PFSK-1 (cell line): ENCODE results near the gene SUCLG2.

Experiments
- FOXP2 ChIP-seq: optimal IDR thresholded peaks from 2 replicates; pipeline ENCODE3; 2011; ENCODE audit warnings: borderline replicate concordance, control low read depth, inconsistent platforms; ENCODE audit not compliant: insufficient read depth; ENCODE audit errors: extremely low read length, extremely low read depth
- POLR2AphosphoS5 ChIP-seq: IDR thresholded peaks from 2 replicates; pipeline ENCODE4 v1.6.1; 2012; ENCODE audit warnings: low read depth, mild to moderate bottlenecking, control low read depth, low read length, moderate library complexity
- REST ChIP-seq, 2 experiments: IDR thresholded peaks; 2 replicates each; pipeline versions ENCODE4 v1.6.1 to v1.8.0; 2011 to 2012; ENCODE audit warnings: low read depth in 2 of 2, low read length in 2 of 2, control low read depth in 1 of 2, inconsistent platforms in 1 of 2, mild to moderate bottlenecking in 1 of 2, moderate library complexity in 1 of 2; ENCODE audit not compliant: insufficient read depth in 1 of 2
- SIN3A ChIP-seq: IDR thresholded peaks from 2 replicates; pipeline ENCODE4 v1.6.1; 2012; ENCODE audit warnings: mild to moderate bottlenecking, low read length, moderate library complexity, borderline replicate concordance; ENCODE audit not compliant: insufficient read depth
- TAF1 ChIP-seq: IDR thresholded peaks from 2 replicates; pipeline ENCODE4 v1.6.1; 2012; ENCODE audit warnings: low read length, control low read depth, borderline replicate concordance; ENCODE audit not compliant: insufficient read depth

SUCLG2 gene

DNA sequence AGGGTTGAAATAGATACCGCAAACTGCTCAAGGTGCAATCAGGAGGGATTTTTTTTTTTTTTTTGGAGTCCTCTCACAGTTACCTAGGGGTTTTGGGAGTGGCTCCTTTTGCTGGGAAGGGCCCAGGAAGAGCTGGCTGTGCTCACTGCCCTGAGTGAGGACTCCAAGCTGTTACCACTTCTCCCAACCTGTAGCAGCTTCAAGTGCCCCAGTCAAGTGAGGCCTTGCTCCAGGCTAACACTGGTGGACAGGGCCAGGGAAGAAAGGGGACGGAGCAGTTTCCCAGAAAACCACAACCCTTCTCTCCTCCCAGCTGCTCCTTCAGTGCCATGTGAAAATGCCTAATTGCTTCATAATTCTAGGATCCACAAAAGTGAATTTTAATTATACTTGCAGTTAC lies 274.3 kb downstream of the SUCLG2 start:
- TF ChIP-seq POLR2AphosphoS5 (no peak), TAF1 (no peak), REST (IDR thresholded peaks at IDR 0.05; ENCODE audit: insufficient read depth in 1 of 2, low read depth in 2 of 2, low read length in 2 of 2) (no peak), FOXP2 (no peak), SIN3A (no peak)

DNA sequence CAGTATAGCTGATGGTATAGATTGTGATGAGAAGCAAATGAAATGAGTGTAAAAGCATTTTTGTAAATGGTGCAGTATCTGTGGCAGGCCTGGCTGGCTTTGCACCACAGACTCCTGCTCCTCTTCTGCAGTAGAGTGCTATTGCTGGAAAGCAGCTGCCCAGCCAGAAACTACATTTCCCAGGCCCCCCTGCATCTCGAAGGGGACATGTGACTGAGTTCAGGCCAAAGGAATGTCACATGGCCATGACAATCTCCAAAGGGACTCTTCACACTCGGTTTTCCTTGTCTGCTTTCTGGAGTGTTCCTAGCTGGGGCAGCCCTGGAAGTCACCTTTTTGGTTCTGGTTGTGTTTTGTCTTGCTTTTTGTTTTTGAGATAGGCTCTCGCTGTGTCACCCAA lies 277.1 kb downstream of the SUCLG2 start:
- no peak for TF ChIP-seq POLR2AphosphoS5
- TF ChIP-seq REST (IDR thresholded peaks at IDR 0.05; ENCODE audit: insufficient read depth in 1 of 2, low read depth in 2 of 2, low read length in 2 of 2) = no peak
- TF ChIP-seq TAF1 = no peak

GRCh38 chr3:67376416-67376815 lies 278.0 kb downstream of the SUCLG2 start:
- TF ChIP-seq REST (IDR thresholded peaks at IDR 0.05; ENCODE audit: insufficient read depth in 1 of 2, low read depth in 2 of 2, low read length in 2 of 2) (no peak), SIN3A (no peak), TAF1 (no peak), POLR2AphosphoS5 (no peak), FOXP2 (no peak)

DNA sequence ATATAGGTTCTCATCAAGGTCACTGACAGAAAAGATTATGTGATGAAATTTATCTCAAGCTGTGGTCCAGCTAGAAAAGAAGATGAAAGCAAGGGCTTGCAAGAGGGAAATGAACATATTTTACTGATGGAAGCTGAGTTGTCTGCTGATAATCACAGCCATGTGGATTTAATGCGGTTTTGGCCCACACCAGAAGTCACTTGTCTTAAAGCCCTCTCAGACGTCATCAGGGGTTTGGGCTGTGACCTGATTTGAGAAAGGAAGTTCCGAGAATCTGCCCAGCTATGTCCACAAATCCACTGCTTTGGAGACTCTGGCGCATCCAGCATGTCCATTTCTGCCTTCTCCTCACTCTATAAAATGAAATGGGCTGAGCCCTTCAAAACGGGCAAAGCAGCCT lies 278.4 kb downstream of the SUCLG2 start:
- TF ChIP-seq TAF1 (no peak), REST (IDR thresholded peaks at IDR 0.05; ENCODE audit: insufficient read depth in 1 of 2, low read depth in 2 of 2, low read length in 2 of 2) (no peak), FOXP2 (no peak)

DNA sequence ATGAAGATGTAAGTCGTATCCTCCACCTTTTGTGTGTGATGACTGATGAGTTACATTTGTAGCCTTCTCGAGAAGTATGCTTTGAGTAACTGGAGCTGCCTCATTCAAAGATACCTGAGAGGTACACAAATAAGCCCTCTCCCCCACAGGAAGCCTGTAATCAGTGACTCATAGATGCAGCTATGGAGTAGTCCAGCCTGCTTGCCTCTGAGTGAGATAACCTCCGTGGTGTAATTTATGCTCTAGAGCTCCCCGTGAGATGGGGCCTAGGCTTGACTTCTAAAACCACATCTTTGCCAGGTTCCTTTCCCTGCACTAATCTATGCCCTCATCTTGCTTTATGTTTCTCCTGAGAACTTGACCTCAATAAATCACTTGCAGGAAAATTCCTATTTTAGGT lies 291.7 kb downstream of the SUCLG2 start:
- no peak for TF ChIP-seq TAF1
- no peak for TF ChIP-seq POLR2AphosphoS5

- TF ChIP-seq FOXP2 (no peak), SIN3A (no peak), POLR2AphosphoS5 (no peak), TAF1 (no peak), REST (IDR thresholded peaks at IDR 0.05; ENCODE audit: insufficient read depth in 1 of 2, low read depth in 2 of 2, low read length in 2 of 2) (no peak)
These were observed 292.6 kb downstream of the SUCLG2 start for GRCh38 chr3:67361770-67362169.
